Measurements from ENCODE around the gene OLFM4.

The OLFM4 gene

DNA sequence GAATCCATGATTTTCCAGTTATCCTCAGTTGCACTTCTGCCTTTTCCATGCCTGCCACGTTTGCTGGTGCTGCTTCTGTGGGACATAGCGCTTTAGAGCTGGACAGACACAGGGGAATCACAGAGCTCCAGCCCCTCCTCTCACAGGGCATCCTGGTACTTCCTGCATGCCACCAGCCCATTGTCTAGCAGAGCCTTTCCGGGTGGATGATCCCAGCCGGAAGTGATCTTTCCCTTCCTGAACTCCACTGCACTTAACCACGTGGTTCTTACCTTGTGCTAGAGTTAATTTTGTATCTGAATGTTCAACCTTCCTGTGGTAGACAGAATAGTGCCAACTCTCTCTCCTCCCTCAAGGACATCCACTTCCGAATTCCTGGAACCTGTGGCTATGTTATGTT is 12.6 kb upstream of the OLFM4 start:
- H3K36me3 ChIP-seq, result no peaks in the 10 kb centered on the region
- H3K27me3 ChIP-seq, result no peaks in the 10 kb centered on the region
- DNase-seq, result no peak
- TF ChIP-seq CTCF (IDR thresholded peaks at IDR 0.05), result no peak
- intact Hi-C loops (cut with DNase I; ENCODE audit: low total_unique reads), result no loop called here
- no peaks in the 10 kb centered on the region for H3K4me1 ChIP-seq
- no peak overlapping the region for H3K4me3 ChIP-seq
- H3K27ac ChIP-seq, result no peak overlapping the region
- H3K9me3 ChIP-seq, result no peaks in the 10 kb centered on the region

DNA sequence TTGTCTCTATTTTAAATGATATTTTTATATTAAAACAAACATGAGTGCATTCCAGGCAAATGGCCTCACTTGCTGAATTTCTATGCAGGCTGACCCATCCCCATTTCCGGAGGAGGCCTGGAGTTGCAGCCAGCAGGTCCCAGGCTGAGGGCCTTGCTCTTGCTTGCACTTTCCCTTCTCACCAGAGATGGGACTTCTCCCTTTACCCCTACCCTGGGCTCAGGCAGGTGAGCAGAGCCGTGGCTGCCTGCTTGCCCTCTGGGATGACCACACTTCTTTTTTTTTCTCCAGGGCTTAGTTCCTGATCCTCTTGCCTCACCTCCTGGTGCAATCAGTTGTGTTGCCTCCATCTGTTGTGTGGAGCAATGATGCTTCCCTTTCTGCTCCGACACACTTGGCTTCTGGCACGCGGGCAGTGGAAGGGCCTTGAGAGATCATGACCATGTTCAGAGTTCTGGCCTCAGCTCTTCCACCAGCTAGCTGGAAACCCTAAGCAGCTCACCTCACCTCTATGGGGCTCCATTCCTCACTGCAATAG is 11.1 kb upstream of the OLFM4 start:
- no peak overlapping the region for H3K27ac ChIP-seq
- no peaks in the 10 kb centered on the region for H3K4me1 ChIP-seq
- H3K9me3 ChIP-seq, result no peaks in the 10 kb centered on the region
- no peak overlapping the region for H3K4me3 ChIP-seq
- H3K36me3 ChIP-seq, result no peaks in the 10 kb centered on the region
- DNase-seq, result no peak
- no peak for TF ChIP-seq CTCF (IDR thresholded peaks at IDR 0.05)
- intact Hi-C loops (cut with DNase I; ENCODE audit: low total_unique reads), result no loop called here
- no peaks in the 10 kb centered on the region for H3K27me3 ChIP-seq

DNA sequence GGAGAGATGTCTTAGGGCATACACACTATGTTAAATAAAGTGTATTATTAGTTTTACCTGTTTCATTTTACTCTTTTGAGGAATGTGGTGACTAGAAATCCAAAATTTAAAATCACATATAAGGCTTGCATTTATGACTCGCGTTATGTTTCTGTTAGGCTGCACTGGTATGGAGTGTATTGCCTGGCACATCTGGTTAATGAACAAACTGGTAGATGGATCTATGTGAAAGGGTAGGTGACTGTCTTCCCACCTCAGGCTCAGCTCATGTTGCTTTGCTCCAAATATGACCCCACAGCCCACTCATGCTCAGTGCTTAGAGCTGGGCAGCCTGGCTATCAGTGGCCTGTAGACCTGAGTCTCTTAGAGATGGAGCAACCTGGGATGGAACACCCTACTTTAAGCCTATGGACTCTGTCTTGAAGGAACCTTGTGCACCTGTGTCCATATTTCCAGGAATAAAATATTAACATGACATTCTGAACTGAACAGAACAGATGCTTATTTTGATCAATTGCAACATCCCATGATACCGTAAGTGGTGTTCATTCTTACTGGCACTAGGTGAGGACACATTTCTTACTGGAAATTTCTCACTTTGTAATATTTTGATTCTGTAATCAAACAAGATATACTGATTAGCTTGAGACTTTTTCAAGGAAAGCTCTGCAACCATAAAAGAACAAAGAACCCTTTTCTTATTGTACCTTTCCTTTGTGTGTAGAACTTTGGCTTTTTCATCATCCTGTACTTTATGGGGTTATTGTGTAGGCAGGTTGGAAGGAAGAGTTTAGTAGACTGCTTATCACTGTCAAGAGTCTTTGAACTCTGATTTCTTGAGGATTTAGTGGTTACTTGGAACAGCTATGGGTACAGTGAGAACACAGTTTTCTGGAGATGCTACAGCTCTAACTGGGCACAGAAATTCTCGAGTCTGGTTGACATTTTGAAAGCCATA is 9.6 kb upstream of the OLFM4 start:
- H3K27me3 ChIP-seq, result no peaks in the 10 kb centered on the region
- DNase-seq, result no peak
- intact Hi-C loops (cut with DNase I; ENCODE audit: low total_unique reads), result no loop called here
- H3K9me3 ChIP-seq, result no peaks in the 10 kb centered on the region
- TF ChIP-seq CTCF (IDR thresholded peaks at IDR 0.05), result no peak
- no peaks in the 10 kb centered on the region for H3K36me3 ChIP-seq
- H3K27ac ChIP-seq, result no peak overlapping the region
- no peak overlapping the region for H3K4me3 ChIP-seq
- no peaks in the 10 kb centered on the region for H3K4me1 ChIP-seq

GRCh38 chr13:53020764-53021335 is 7.8 kb upstream of the OLFM4 start:
- no peaks in the 10 kb centered on the region for H3K27me3 ChIP-seq
- no peak overlapping the region for H3K27ac ChIP-seq
- no peaks in the 10 kb centered on the region for H3K36me3 ChIP-seq
- H3K9me3 ChIP-seq, result no peaks in the 10 kb centered on the region
- H3K4me1 ChIP-seq, result no peaks in the 10 kb centered on the region
- TF ChIP-seq CTCF (IDR thresholded peaks at IDR 0.05), result no peak
- no peak overlapping the region for H3K4me3 ChIP-seq
- no peak for DNase-seq
- intact Hi-C loops (cut with DNase I; ENCODE audit: low total_unique reads), result no loop called here

DNA sequence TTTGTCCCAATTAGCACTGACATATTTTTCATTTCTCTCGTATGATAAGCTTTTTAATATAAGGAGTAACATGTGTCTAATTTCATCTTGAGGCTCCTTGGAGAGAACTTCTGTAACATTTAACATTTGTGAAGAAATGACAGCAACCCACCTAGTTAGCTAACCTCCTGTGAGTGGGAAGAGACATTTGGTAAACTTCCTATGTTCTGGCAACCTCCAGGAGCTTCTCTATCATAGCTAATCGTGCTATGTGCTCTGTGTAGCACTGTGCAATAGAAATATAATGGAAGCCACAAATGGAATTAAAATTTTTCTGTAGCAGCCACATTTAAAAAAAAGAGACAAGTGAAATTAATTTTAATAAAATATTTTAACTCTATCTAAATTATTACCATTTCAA is 5.4 kb upstream of the OLFM4 start:
- H3K27me3 ChIP-seq, result no peaks in the 10 kb centered on the region
- H3K36me3 ChIP-seq, result no peaks in the 10 kb centered on the region
- H3K9me3 ChIP-seq, result no peaks in the 10 kb centered on the region
- intact Hi-C loops (cut with DNase I; ENCODE audit: low total_unique reads), result no loop called here
- no peaks in the 10 kb centered on the region for H3K4me1 ChIP-seq
- no peak for DNase-seq
- no peak overlapping the region for H3K4me3 ChIP-seq
- no peak for TF ChIP-seq CTCF (IDR thresholded peaks at IDR 0.05)
- no peak overlapping the region for H3K27ac ChIP-seq
